Ovary (tissue), 3 donors: ENCODE results near the gene TASOR2.

ENCODE experiments used
- EP300 ChIP-seq: sonication (generic); formaldehyde crosslinking; IDR thresholded peaks from one replicate; pipeline ENCODE4 v1.6.1; 2017; ENCODE audit warnings: antibody characterized with exemption
- POLR2A ChIP-seq: fragments of 450-650 bp; IDR thresholded peaks from one replicate; pipeline ENCODE4 v1.6.1; 2017; ENCODE audit warnings: antibody characterized with exemption, mild to moderate bottlenecking, moderate library complexity
- TF ChIP-seq, protein P1 (sequence below), 3 donors: fragments of 450-650 bp in 2 of 3; fragments of 200-600 bp in 1 of 3; IDR thresholded peaks; one replicate each; pipeline versions ENCODE4 v1.5.1 to v1.8.0; 2016 to 2022; ENCODE audit warnings: antibody characterized with exemption in 3 of 3, mild to moderate bottlenecking in 1 of 3
- donor health status: DM: no; HTN: no; CAD: no.

DNA sequence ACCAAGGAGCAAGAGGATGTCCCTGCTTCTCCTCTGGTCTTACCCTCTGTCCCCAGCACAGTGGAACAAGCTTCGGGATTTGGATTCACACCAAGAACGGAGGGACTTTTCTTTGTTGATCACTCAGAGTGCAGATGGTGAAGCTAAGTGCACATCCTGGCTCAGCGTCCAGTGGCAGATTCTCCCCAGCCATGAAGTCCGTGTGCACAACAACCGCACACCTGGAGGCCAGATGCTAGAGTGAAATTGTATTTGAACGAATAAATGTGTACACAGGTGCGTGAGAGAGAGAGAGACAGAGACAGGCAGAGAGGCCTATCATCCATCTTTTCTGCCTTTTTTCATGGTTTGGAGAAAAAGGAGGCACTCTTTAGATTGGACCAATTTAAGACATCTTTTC is 49.7 kb upstream of the TASOR2 start:
- TF ChIP-seq EP300 (no peak), POLR2A (no peak)
- TF ChIP-seq, protein P1, sequence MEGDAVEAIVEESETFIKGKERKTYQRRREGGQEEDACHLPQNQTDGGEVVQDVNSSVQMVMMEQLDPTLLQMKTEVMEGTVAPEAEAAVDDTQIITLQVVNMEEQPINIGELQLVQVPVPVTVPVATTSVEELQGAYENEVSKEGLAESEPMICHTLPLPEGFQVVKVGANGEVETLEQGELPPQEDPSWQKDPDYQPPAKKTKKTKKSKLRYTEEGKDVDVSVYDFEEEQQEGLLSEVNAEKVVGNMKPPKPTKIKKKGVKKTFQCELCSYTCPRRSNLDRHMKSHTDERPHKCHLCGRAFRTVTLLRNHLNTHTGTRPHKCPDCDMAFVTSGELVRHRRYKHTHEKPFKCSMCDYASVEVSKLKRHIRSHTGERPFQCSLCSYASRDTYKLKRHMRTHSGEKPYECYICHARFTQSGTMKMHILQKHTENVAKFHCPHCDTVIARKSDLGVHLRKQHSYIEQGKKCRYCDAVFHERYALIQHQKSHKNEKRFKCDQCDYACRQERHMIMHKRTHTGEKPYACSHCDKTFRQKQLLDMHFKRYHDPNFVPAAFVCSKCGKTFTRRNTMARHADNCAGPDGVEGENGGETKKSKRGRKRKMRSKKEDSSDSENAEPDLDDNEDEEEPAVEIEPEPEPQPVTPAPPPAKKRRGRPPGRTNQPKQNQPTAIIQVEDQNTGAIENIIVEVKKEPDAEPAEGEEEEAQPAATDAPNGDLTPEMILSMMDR (IDR thresholded peaks at IDR 0.05) = no peak
